Measurements from ENCODE around the gene CLSTN1. TPM values are rescaled to one million over a fixed set of nuclear protein-coding genes. Genes with fewer than 3 reads are reported as not detected.
"Not testable (repeated sequence)": the region's sequence is repeated elsewhere in the genome, so short reads cannot be mapped to it uniquely, and the experiment has no call there.

CLSTN1 gene
- total and polyA plus RNA-seq, 5 experiments from 2014 or later: 10.7 to 63.1 (median 32.3) TPM

GRCh38 chr1:9766759-9767442, 56.9 kb downstream of the CLSTN1 start:
- H3K4me1 Mint-ChIP-seq: peaks cover 6 to 32% (median 11%) of the 10 kb centered on the region in 4 donors
- peak overlapping the region in 1 of 10 donors; percentile 35 for H3K27ac Mint-ChIP-seq
- POLR2A ChIA-PET: no interaction called here
- ATAC-seq (no peak), DNase-seq (no peak)
- no peaks in the 10 kb centered on the region for H3K9me3 Mint-ChIP-seq
- peaks cover 0 to 39% (median 0%) of the 10 kb centered on the region in 3 donors for H3K36me3 Mint-ChIP-seq
- no peak overlapping the region for H3K4me3 Mint-ChIP-seq
- H3K27me3 Mint-ChIP-seq: no peaks in the 10 kb centered on the region

DNA sequence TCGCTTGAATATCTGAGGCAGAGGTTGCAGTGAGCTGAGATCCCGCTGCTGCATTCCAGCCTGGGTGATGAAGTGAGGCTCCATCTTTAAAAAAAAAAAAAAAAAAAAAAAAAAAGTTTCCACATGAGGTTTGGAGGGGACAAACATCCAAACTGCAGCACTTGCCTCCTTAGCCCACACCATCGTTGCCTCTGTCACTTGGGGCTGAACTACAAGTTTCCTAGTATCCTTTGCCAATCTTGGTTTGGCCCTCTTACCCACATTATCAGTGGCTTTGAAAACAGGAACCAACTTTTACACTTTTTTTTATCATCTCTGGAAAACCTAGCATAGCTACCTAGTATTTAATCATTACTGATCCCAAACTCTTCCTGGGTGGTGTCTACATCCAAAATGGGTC, 59.2 kb downstream of the CLSTN1 start:
- H3K4me3 Mint-ChIP-seq: no peak overlapping the region
- ATAC-seq (no peak), DNase-seq (no peak)
- no peaks in the 10 kb centered on the region for H3K9me3 Mint-ChIP-seq
- H3K27ac Mint-ChIP-seq: peak overlapping the region in 1 of 10 donors; percentile 21
- H3K27me3 Mint-ChIP-seq: no peaks in the 10 kb centered on the region
- H3K4me1 Mint-ChIP-seq: peaks cover 13 to 41% (median 23%) of the 10 kb centered on the region in 4 donors
- H3K36me3 Mint-ChIP-seq: peaks cover 0 to 34% (median 4%) of the 10 kb centered on the region in 3 donors
- POLR2A ChIA-PET: interaction anchor here (0.6 to 1.0 kb wide), 4 partner anchors 20 to 138 kb away, joined by 3 read pairs; no protein-coding TSS in a partner anchor

DNA sequence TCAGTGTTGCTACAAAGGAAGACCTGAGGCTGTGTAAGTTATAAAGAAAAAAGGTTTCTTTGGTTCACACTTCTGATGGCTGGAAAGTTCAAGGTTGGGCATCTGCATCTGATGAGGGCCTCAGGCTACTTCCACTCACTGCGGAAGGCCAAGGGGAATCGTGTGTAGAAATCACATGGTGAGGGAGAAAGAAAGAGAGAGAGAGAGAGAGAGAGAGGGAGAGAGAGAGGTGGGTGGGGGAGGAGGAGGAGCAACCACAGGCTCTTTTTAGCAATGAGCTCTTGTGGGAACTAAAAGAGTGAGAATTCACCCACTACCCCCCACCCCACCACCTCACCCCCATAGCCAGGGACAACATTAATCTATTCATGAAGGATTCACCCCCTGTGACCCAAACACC, 59.9 kb downstream of the CLSTN1 start:
- DNase-seq: no peak
- Mint-ChIP-seq H3K4me1 (peaks cover 13 to 36% (median 21%) of the 10 kb centered on the region in 4 donors), H3K4me3 (no peak overlapping the region), H3K27me3 (no peaks in the 10 kb centered on the region), H3K27ac (peak overlapping the region in 2 of 10 donors; percentile 48 to 65), H3K9me3 (no peaks in the 10 kb centered on the region), H3K36me3 (peaks cover 0 to 30% (median 4%) of the 10 kb centered on the region in 3 donors)
- ATAC-seq: no peak
- POLR2A ChIA-PET: interaction anchor here (0.6 kb wide), 2 partner anchors 77 to 84 kb away, joined by 3 read pairs; no protein-coding TSS in a partner anchor

DNA sequence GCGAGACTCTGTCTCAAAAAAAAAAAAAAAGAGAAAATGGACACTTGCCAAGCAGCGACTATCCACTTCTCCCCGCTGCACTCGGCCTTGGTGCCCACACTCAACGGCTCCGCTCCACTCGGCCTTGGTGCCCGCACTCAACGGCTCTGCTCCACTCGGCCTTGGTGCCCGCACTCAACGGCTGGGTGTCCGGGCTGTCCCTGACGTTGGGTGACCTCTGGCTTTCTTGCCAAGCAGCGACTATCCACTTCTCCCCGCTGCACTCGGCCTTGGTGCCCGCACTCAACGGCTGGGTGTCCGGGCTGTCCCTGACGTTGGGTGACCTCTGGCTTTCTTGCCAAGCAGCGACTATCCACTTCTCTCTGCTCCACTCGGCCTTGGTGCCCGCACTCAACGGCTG, 61.3 kb downstream of the CLSTN1 start:
- ATAC-seq, DNase-seq, H3K27me3 Mint-ChIP-seq, H3K9me3 Mint-ChIP-seq, POLR2A ChIA-PET, H3K4me3 Mint-ChIP-seq: not testable (repeated sequence)
- Mint-ChIP-seq H3K36me3 (peaks cover 0 to 29% (median 4%) of the 10 kb centered on the region in 3 donors), H3K4me1 (peaks cover 13 to 36% (median 23%) of the 10 kb centered on the region in 4 donors), H3K27ac (peak overlapping the region in 2 of 10 donors; percentile 9 to 14)

GRCh38 chr1:9761855-9762254, 61.9 kb downstream of the CLSTN1 start:
- H3K27me3 Mint-ChIP-seq: no peaks in the 10 kb centered on the region

DNA sequence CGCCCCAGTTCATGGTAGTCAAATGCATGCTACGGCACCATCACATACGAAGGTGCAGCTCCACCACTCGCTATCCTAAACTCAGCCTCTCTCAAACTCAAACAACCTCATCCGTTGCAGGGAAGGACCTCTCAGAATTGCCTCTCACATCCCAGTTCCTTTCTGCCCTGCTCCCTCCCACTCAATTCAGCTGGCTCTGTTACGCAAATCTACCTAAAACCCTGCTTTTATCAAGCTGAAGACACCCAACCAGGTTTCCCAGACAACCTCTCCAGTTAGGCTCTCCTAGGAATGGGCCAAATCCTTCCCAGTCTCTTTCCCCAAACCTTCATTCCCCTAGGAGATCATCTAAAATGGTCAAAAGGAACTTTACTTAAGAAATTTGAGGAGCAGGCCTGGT, 62.9 kb downstream of the CLSTN1 start:
- no peak for DNase-seq
- no peak for ATAC-seq
- Mint-ChIP-seq H3K9me3 (no peaks in the 10 kb centered on the region), H3K27ac (peak overlapping the region in 2 of 10 donors; percentile 21 to 45), H3K27me3 (no peaks in the 10 kb centered on the region), H3K4me1 (peaks cover 13 to 31% (median 23%) of the 10 kb centered on the region in 4 donors), H3K36me3 (peaks cover 0 to 28% (median 4%) of the 10 kb centered on the region in 3 donors), H3K4me3 (no peak overlapping the region)
- POLR2A ChIA-PET: interaction anchor here (0.6 to 0.7 kb wide), 2 partner anchors 76 to 88 kb away, joined by 3 to 4 read pairs; no protein-coding TSS in a partner anchor

More at GRCh38 chr1:9761855-9762254, 61.9 kb downstream of the CLSTN1 start:
- peaks cover 13 to 33% (median 23%) of the 10 kb centered on the region in 4 donors for H3K4me1 Mint-ChIP-seq
- peaks cover 0 to 28% (median 4%) of the 10 kb centered on the region in 3 donors for H3K36me3 Mint-ChIP-seq
- no peak overlapping the region for H3K4me3 Mint-ChIP-seq
- peak overlapping the region in 1 of 10 donors; percentile 60 for H3K27ac Mint-ChIP-seq
- DNase-seq (no peak), ATAC-seq (no peak)
- POLR2A ChIA-PET: no interaction called here
- H3K9me3 Mint-ChIP-seq: no peaks in the 10 kb centered on the region

GRCh38 chr1:9759939-9760338, 63.8 kb downstream of the CLSTN1 start:
- Mint-ChIP-seq H3K36me3 (peaks cover 0 to 36% (median 4%) of the 10 kb centered on the region in 3 donors), H3K4me1 (peaks cover 14 to 32% (median 23%) of the 10 kb centered on the region in 4 donors), H3K27me3 (no peaks in the 10 kb centered on the region)

DNA sequence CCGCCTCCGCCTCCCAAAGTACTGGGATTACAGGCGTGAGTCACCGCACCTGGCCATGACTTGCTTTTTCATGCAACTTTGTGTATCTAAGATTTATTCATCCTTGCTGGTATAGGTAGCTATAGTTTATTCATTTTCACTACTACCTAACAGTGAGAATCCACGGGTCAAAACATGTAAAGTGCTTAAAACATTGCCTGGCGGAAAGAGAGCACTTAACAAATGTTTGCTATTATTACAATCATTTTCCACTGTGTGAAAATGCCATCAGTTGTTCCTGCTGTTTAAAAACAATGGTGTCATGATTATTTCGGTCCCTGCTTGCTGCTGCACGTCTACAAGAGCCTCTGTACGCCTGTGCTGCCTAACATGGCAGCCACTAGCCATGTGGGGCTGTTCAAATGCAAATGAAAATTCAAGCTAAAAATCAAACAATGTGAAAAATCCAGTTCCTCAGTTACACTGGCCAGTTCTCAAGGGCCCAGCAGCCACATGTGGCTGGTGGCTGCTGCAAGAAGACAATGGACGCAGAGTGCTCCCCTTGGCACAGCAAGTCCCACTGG, 65.1 kb downstream of the CLSTN1 start:
- peak overlapping the region in 1 of 10 donors; percentile 58 for H3K27ac Mint-ChIP-seq
- POLR2A ChIA-PET: no interaction called here
- H3K9me3 Mint-ChIP-seq: no peaks in the 10 kb centered on the region
- ATAC-seq: no peak
- H3K36me3 Mint-ChIP-seq: peaks cover 0 to 44% (median 8%) of the 10 kb centered on the region in 3 donors
- DNase-seq: no peak
- H3K4me1 Mint-ChIP-seq: peaks cover 12 to 22% (median 17%) of the 10 kb centered on the region in 4 donors
- no peaks in the 10 kb centered on the region for H3K27me3 Mint-ChIP-seq
- no peak overlapping the region for H3K4me3 Mint-ChIP-seq

More at GRCh38 chr1:9759939-9760338, 63.8 kb downstream of the CLSTN1 start:
- Mint-ChIP-seq H3K27ac (peak overlapping the region in 1 of 10 donors; percentile 47), H3K4me3 (no peak overlapping the region), H3K9me3 (no peaks in the 10 kb centered on the region)
- DNase-seq: no peak
- POLR2A ChIA-PET: no interaction called here
- no peak for ATAC-seq

- Mint-ChIP-seq H3K9me3 (no peaks in the 10 kb centered on the region), H3K36me3 (peaks cover 0 to 53% (median 4%) of the 10 kb centered on the region in 3 donors), H3K4me3 (no peak overlapping the region), H3K27ac (peak overlapping the region in 6 of 10 donors; percentile 10 to 76 (median 35)), H3K27me3 (no peaks in the 10 kb centered on the region), H3K4me1 (peaks cover 6 to 20% (median 9%) of the 10 kb centered on the region in 4 donors)
- POLR2A ChIA-PET: interaction anchor here (1.2 kb wide), 1 partner anchor 12 kb away, joined by 3 read pairs; no protein-coding TSS in a partner anchor
- ATAC-seq: no peak
- DNase-seq: no peak
These were observed 68.2 kb downstream of the CLSTN1 start for GRCh38 chr1:9755441-9755995.

- POLR2A ChIA-PET: no interaction called here
- H3K4me1 Mint-ChIP-seq: peaks cover 0 to 16% (median 3%) of the 10 kb centered on the region in 4 donors
- no peaks in the 10 kb centered on the region for H3K9me3 Mint-ChIP-seq
- H3K27me3 Mint-ChIP-seq: no peaks in the 10 kb centered on the region
- DNase-seq: no peak
- H3K4me3 Mint-ChIP-seq: no peak overlapping the region
- H3K27ac Mint-ChIP-seq: peak overlapping the region in 1 of 10 donors; percentile 60
- no peak for ATAC-seq
- H3K36me3 Mint-ChIP-seq: peaks cover 0 to 71% (median 4%) of the 10 kb centered on the region in 3 donors
These were observed 70.6 kb downstream of the CLSTN1 start for GRCh38 chr1:9753121-9753531.

- Mint-ChIP-seq H3K4me3 (no peak overlapping the region), H3K36me3 (peaks cover 0 to 74% (median 7%) of the 10 kb centered on the region in 3 donors), H3K27me3 (no peaks in the 10 kb centered on the region), H3K9me3 (no peaks in the 10 kb centered on the region), H3K4me1 (peaks cover 0 to 13% (median 3%) of the 10 kb centered on the region in 4 donors), H3K27ac (peak overlapping the region in 2 of 10 donors; percentile 27 to 31)
- DNase-seq (no peak), ATAC-seq (no peak)
- POLR2A ChIA-PET: no interaction called here
These were observed 71.8 kb downstream of the CLSTN1 start for GRCh38 chr1:9751971-9752370.

GRCh38 chr1:9749361-9749760, 74.4 kb downstream of the CLSTN1 start:
- no peaks in the 10 kb centered on the region for H3K27me3 Mint-ChIP-seq
- POLR2A ChIA-PET: interaction anchor here (0.5 kb wide), 1 partner anchor 62 kb away, joined by 3 read pairs; no protein-coding TSS in a partner anchor
- H3K4me1 Mint-ChIP-seq: peaks cover 0 to 6% (median under 1%) of the 10 kb centered on the region in 4 donors
- ATAC-seq (no peak), DNase-seq (no peak)
- H3K4me3 Mint-ChIP-seq: no peak overlapping the region
- H3K36me3 Mint-ChIP-seq: peaks cover 0 to 74% (median 11%) of the 10 kb centered on the region in 3 donors
- H3K27ac Mint-ChIP-seq: peak overlapping the region in 2 of 10 donors; percentile 20 to 37
- no peaks in the 10 kb centered on the region for H3K9me3 Mint-ChIP-seq

Measured in naive thymus-derived CD8-positive, alpha-beta T cell (primary cell).